ENCODE measurements around the gene MMS22L.

DNA sequence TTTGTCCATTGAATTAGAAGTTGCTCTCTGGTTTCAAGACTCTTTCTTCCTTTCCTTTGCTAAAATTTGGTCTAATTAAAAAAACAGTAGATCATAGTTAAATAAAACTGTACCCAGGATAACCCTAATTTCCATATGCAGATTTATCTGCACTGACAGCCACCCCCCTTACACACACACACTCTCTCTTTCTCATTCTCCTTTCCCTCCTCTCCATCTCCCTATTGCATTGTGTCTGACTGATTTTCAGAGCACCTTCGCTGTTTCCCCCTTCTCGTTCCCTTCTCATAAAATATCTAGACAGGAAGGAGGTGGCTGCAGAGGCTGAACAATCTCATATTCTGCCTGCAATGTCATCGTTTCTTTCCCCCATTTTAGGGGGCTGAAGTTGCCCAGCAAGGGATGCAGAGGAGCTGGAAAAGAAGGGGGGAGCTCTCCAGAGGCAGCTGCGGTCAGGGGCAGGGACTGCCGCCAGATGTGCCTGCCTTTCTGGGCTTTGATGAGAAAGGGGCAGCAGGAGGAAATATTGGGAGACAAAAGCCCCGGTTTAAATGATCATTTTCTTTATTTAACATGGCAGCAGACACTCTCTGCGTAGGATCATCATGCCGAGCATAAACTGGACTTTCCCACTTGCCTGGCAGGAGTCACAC, 22.5 kb upstream of the MMS22L start:
- TF ChIP-seq, protein P1, sequence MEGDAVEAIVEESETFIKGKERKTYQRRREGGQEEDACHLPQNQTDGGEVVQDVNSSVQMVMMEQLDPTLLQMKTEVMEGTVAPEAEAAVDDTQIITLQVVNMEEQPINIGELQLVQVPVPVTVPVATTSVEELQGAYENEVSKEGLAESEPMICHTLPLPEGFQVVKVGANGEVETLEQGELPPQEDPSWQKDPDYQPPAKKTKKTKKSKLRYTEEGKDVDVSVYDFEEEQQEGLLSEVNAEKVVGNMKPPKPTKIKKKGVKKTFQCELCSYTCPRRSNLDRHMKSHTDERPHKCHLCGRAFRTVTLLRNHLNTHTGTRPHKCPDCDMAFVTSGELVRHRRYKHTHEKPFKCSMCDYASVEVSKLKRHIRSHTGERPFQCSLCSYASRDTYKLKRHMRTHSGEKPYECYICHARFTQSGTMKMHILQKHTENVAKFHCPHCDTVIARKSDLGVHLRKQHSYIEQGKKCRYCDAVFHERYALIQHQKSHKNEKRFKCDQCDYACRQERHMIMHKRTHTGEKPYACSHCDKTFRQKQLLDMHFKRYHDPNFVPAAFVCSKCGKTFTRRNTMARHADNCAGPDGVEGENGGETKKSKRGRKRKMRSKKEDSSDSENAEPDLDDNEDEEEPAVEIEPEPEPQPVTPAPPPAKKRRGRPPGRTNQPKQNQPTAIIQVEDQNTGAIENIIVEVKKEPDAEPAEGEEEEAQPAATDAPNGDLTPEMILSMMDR (conservative IDR thresholded peaks at IDR 0.05; ENCODE audit: low read depth, low read length), result no peak
- no peak for TF ChIP-seq EZH2 (IDR thresholded peaks at IDR 0.05; ENCODE audit: low read length, unreplicated experiment)
